Body of pancreas (tissue), 4 donors: Measurements from ENCODE around the gene CENPH. TPM values are rescaled to one million over a fixed set of nuclear protein-coding genes. Genes with fewer than 3 reads are reported as not detected.

Experiments
- ATAC-seq: fragments of 150-250 bp; one replicate; pipeline ENCODE4 v1.9.1; 2016
- DNase-seq, 4 donors: peaks; one replicate each; pipeline ENCODE4 v3.0.0-alpha.2; 2019
- H3K27ac ChIP-seq, 4 donors: fragments of 200-600 bp; sonication (generic); 1 replicate in 3 of 4; 2 replicates in 1 of 4; pipeline versions ENCODE4 v1.5.1 to v1.6.1; 2016 to 2019; ENCODE audit warnings: mild to moderate bottlenecking in 1 of 4, mixed read lengths in 1 of 4, moderate library complexity in 1 of 4
- H3K27me3 ChIP-seq, 2 donors: fragments of 200-600 bp; sonication (generic); one replicate each; pipeline ENCODE4 v1.6.0; 2016; ENCODE audit warnings: mild to moderate bottlenecking in 1 of 2
- H3K36me3 ChIP-seq, 2 donors: fragments of 200-600 bp; sonication (generic); replicated peaks in 1 of 2; 2 replicates each; pipeline ENCODE4 v1.5.1; 2016; ENCODE audit warnings: low read depth in 2 of 2; ENCODE audit not compliant: insufficient read depth in 1 of 2
- H3K4me1 ChIP-seq: fragments of 200-600 bp; sonication (generic); one replicate; pipeline ENCODE4 v1.6.0; 2016
- H3K4me3 ChIP-seq, 2 donors: fragments of 200-600 bp; sonication (generic); 1 replicate in 1 of 2; 2 replicates in 1 of 2; pipeline ENCODE4 v1.5.1; 2016 to 2019
- H3K9me3 ChIP-seq, 3 donors: fragments of 200-600 bp; sonication (generic); 1 replicate in 2 of 3; 2 replicates in 1 of 3; pipeline ENCODE4 v1.5.1; 2016
- POLR2A ChIP-seq, 3 donors: fragments of 450-650 bp; IDR thresholded peaks; one replicate each; pipeline ENCODE4 v1.6.1; 2016; ENCODE audit warnings: antibody characterized with exemption in 3 of 3, mild to moderate bottlenecking in 2 of 3
- WGBS, 2 donors: methylation state at CpG; one replicate each; pipeline ENCODE4 v1.1.5; 2017; 5-methylcytosine and 5-hydroxymethylcytosine counted together
- intact Hi-C: fragments of 100-400 bp; cut with DNase I; formaldehyde crosslinking; loops from one replicate; pipeline ENCODE4 v1.15.1; 2023
- total RNA-seq, 2 donors: library from RNA; depleted of rRNA; stranded (reverse); fragments of >200 nt; gene quantifications; one replicate each; pipeline ENCODE4 v1.1.0, GENCODE V29; 2016
- TF ChIP-seq, protein P1 (sequence below), 7 experiments: fragments of 450-650 bp in 4 of 7; fragments of 200-600 bp in 3 of 7; sonication (generic) in 3 of 7; IDR thresholded peaks; one replicate each; pipeline ENCODE4 v1.5.1; 2016 to 2019; ENCODE audit warnings: antibody characterized with exemption in 7 of 7

The CENPH gene
- total RNA-seq, 2 donors from 2014 or later: 0.33 to 2.6 TPM

DNA sequence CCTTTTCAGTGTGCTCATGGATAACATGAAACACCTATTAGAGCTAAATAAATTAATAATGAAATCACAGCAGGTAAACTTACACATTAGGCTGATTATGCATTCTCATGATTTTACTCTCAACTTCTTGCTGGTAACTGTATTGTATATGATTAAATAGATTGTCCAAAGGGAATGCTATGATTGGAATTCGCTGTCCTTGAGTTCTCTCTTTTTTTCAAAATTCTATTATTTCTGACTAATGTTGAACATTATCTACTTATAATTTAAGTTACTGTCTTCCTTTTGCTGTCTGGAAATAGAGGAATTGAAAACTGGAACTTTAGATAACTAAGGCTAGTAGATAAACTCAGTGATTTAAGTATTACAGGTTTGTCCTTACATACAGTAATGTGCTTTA is 13.1 kb downstream of the CENPH start:
- H3K36me3 ChIP-seq: no peaks in the 10 kb centered on the region
- no peaks in the 10 kb centered on the region for H3K27me3 ChIP-seq
- H3K27ac ChIP-seq: no peak overlapping the region
- H3K4me1 ChIP-seq: no peaks in the 10 kb centered on the region
- ATAC-seq: no peak
- WGBS, 2 donors: 83 to 89% methylated on average over 1 of the region's 1 CpG
- no peak overlapping the region for H3K4me3 ChIP-seq
- TF ChIP-seq, protein P1, sequence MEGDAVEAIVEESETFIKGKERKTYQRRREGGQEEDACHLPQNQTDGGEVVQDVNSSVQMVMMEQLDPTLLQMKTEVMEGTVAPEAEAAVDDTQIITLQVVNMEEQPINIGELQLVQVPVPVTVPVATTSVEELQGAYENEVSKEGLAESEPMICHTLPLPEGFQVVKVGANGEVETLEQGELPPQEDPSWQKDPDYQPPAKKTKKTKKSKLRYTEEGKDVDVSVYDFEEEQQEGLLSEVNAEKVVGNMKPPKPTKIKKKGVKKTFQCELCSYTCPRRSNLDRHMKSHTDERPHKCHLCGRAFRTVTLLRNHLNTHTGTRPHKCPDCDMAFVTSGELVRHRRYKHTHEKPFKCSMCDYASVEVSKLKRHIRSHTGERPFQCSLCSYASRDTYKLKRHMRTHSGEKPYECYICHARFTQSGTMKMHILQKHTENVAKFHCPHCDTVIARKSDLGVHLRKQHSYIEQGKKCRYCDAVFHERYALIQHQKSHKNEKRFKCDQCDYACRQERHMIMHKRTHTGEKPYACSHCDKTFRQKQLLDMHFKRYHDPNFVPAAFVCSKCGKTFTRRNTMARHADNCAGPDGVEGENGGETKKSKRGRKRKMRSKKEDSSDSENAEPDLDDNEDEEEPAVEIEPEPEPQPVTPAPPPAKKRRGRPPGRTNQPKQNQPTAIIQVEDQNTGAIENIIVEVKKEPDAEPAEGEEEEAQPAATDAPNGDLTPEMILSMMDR (IDR thresholded peaks at IDR 0.05): no peak
- no peak for TF ChIP-seq POLR2A (IDR thresholded peaks at IDR 0.05)
- no peaks in the 10 kb centered on the region for H3K9me3 ChIP-seq
- no peak for DNase-seq
- intact Hi-C loops: no loop called here

DNA sequence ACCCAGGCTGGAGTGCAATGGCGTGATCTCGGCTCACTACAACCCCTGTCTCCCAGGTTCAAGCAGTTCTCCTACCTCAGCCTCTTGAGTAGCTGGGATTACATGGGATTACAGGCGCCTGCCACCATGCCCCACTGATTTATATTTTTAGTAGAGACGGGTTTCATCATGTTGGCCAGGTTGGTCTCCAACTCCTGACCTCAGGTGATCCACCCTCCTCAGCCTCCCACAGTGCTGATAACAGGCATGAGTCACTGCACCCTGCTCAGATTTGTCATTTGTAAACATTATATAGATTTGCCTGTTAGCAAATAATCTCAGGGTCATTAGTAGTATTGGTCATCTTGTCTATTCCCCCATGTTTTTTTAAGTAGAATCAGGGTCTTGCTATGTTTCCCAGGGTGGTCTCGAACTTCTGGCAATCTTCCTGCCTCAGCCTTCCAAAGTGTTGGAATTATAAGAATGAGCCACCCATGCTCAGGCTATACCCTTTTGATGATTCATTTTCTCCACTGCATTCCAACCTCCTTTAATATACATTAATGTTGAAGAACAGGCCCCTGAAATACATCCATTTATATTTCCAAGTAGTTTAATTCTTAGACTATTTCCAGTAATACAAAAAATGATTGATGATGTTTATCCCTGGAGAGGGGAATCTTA is 17.3 kb downstream of the CENPH start:
- H3K4me3 ChIP-seq: no peak overlapping the region
- no peaks in the 10 kb centered on the region for H3K36me3 ChIP-seq
- H3K4me1 ChIP-seq: no peaks in the 10 kb centered on the region
- ATAC-seq (no peak), DNase-seq (peak in 1 of 4 donors; percentile 26)
- no peak overlapping the region for H3K27ac ChIP-seq
- TF ChIP-seq, protein P1 (IDR thresholded peaks at IDR 0.05): no peak
- no peak for TF ChIP-seq POLR2A (IDR thresholded peaks at IDR 0.05)
- no peaks in the 10 kb centered on the region for H3K9me3 ChIP-seq
- intact Hi-C loops: no loop called here
- no peaks in the 10 kb centered on the region for H3K27me3 ChIP-seq
- WGBS, 2 donors: 76 to 85% methylated on average over 5 of the region's 5 CpGs

DNA sequence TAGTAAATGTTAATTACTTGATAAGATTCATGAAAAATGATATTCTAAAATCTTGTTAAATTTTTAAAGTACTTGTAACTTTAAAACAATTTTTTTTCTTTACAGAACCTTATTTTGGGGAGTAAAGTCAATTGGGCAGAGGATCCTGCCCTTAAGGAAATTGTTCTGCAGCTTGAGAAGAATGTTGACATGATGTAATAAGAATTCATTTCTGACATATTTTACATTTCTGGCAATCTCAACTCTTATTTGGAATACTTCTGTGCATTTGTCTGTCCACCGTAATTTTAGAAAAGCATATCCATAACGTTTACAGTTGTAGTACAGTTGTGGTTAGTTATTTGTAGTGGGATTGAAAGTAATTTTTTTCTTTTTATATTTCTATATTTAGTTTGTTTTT is 20.2 kb downstream of the CENPH start:
- Histone ChIP-seq H3K4me1 (no peaks in the 10 kb centered on the region), H3K9me3 (no peaks in the 10 kb centered on the region), H3K27ac (no peak overlapping the region), H3K27me3 (no peaks in the 10 kb centered on the region), H3K4me3 (no peak overlapping the region), H3K36me3 (no peaks in the 10 kb centered on the region)
- 90 to 93% methylated on average over 2 of the region's 2 CpGs for WGBS, 2 donors
- no peak for ATAC-seq
- intact Hi-C loops: no loop called here
- TF ChIP-seq POLR2A (IDR thresholded peaks at IDR 0.05): no peak
- TF ChIP-seq, protein P1 (IDR thresholded peaks at IDR 0.05): no peak
- no peak for DNase-seq

DNA sequence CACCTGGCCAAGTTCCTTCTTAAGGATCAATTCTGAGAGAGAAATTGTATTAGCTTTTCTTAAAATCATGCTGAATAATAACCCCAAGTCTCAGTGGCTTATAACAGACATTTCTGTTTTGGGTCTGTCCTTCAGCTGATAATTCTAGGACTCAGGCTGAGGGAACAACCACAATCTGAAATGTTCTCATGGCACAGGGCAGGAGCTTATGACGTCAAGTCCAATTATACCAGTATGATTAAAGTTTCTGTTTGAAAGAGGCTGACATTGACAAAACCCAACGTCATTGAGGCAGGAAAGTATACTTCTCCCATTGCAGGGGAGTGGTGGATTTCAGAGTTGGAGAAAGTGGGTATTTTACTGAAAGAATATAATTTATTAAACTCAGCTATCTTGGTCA is 21.8 kb downstream of the CENPH start:
- no peaks in the 10 kb centered on the region for H3K9me3 ChIP-seq
- no peaks in the 10 kb centered on the region for H3K36me3 ChIP-seq
- DNase-seq: no peak
- H3K4me3 ChIP-seq: no peak overlapping the region
- no peak for ATAC-seq
- WGBS, 2 donors: 74 to 82% methylated on average over 2 of the region's 2 CpGs
- TF ChIP-seq POLR2A (IDR thresholded peaks at IDR 0.05): no peak
- TF ChIP-seq, protein P1 (IDR thresholded peaks at IDR 0.05): no peak
- no peak overlapping the region for H3K27ac ChIP-seq
- no peaks in the 10 kb centered on the region for H3K4me1 ChIP-seq
- intact Hi-C loops: no loop called here
- H3K27me3 ChIP-seq: no peaks in the 10 kb centered on the region

DNA sequence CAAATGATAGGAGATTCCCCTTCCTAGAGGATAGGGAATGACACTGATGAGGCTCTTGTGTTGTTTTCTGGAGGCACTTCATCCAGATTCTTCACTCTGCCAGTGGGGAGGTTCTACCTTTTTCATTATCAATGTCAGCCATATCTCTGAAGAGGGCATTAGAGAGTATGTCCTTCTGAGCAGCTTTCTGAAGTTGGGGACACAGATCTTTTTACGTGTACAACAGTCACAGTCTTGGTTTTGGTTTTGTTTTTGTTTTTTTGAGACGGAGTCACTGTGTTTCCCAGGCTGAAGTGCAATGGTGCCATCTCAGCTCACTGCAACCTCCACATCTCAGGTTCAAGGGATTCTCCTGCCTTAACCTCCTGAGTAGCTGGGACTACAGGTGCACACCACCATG is 22.6 kb downstream of the CENPH start:
- TF ChIP-seq POLR2A (IDR thresholded peaks at IDR 0.05): no peak
- TF ChIP-seq, protein P1 (IDR thresholded peaks at IDR 0.05): no peak
- Histone ChIP-seq H3K4me1 (no peaks in the 10 kb centered on the region), H3K27ac (no peak overlapping the region), H3K4me3 (no peak overlapping the region), H3K36me3 (no peaks in the 10 kb centered on the region), H3K27me3 (no peaks in the 10 kb centered on the region), H3K9me3 (no peaks in the 10 kb centered on the region)
- no peak for DNase-seq
- WGBS, 2 donors: 81 to 96% methylated on average over 2 of the region's 2 CpGs
- no peak for ATAC-seq
- intact Hi-C loops: no loop called here
